GM21825 (cell line): ENCODE data around the gene CD2AP.

Experiments
- ATAC-seq: cut with Tn5 transposase; IDR thresholded peaks from one replicate; pipeline ENCODE4 v1.9.1; 2021; ENCODE audit warnings: mild to moderate bottlenecking, moderate library complexity; ENCODE audit not compliant: unreplicated experiment

CD2AP gene

DNA sequence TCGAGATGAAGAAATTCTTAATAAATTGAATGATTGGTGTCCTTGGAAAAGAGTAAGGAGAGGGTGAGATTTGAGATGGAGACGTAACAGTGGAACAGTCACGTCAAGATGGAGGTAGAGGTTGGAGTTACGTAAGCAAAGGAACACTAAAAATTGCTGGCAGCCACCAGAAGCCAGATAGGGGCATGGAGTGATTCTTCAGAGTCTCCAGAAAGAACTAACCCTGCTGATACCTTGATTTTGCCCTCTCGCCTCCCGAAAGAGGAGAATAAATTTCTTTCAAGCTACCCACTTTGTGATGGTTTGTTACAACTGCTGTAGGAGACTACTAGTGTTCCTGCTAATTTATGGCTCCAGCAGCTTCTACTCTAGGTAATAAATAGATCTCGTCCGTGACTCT lies 17.6 kb downstream of the CD2AP start:
- no peak for ATAC-seq

DNA sequence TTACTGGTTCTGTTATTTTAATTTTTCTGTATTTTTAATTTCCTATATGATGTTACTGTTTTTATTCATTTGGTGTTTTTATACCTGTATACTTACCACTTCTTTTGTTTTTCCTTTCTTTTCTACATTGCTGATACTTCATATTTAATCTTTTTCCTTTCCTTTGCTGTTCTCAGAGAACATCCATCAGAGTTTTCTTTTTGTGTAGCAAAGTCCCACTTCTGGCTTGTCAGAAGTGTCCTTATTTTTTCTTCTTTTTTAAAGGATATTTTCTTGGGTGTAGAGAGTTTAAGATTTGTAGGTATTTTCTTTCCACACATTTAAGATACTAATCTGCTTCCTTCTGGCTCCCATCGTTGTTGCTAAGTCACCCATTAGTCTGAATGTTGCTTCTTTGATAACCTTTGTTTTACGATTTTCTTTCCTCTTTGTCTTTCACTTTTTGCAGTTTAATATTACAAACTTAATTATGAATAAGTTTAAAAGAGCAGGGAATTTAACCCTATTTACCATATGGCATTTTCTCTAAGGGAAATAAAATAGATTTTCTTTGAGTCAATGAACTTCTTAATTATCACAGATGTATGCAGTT lies 18.5 kb downstream of the CD2AP start:
- no peak for ATAC-seq

DNA sequence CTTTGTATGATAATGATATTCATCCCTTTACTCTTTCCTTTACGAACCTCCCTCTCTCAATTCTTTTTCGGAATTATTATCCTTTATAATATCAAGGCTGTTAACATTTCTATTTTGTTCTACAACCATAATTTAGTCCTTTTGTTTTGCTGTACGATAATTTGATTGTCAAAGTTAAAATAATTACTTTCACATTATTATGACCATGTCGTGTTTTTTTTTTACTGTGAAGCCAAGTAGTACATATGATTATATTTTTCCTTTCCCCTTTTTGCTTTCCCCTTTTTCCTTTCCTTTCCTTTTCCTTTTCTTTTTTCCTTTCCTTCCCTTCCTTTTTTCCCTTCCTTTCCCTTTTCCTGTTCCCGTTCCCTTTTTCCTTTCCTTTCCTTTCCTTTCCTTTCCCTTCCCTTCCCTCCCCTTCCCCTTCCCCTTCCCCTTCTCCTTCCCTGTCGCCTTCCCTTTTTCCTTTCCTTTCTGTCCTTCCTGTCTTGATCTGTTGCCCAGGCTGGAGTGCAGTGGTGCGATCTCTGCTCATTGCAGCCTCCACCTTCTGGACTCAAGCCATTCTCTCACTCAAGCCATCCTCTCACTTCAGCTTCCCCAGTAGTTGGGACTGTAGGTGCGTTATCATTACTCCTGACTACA lies 19.5 kb downstream of the CD2AP start:
- no peak for ATAC-seq

DNA sequence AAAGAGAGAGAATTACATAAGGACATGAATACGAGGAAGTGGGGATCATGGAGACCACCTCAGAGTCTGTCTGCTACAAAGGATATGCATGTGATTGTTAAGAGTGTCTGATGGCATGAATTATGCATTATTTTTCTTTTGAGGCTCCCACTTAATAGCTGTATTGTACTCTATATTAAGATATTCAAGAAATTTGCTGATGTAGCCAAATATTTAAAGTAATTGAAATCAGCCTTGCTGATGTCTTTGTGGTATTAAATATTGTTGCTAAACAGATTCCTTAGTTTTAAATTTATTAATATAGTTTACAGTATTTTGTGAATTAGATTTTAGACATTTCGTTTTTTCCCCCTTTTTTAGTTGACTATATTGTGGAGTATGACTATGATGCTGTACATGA lies 25.3 kb downstream of the CD2AP start:
- no peak for ATAC-seq

DNA sequence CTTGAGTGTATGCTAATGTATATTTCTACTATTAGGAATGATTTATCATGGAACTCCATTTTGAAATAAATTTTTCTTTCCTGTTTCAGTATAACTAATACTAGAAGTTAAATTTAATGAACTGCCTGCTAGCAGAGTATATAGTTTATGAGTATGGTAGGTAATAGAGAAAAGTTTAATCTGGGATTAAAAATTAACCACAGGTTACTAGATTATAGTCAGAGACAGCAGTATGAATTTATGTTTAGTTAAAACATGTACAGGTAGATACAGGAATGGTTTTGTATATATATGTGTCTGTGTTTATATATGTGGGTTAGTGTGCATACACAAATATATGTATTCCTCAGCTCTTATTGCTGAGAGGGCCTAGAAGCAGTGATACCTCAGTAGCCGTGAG lies 32.3 kb downstream of the CD2AP start:
- ATAC-seq = no peak

DNA sequence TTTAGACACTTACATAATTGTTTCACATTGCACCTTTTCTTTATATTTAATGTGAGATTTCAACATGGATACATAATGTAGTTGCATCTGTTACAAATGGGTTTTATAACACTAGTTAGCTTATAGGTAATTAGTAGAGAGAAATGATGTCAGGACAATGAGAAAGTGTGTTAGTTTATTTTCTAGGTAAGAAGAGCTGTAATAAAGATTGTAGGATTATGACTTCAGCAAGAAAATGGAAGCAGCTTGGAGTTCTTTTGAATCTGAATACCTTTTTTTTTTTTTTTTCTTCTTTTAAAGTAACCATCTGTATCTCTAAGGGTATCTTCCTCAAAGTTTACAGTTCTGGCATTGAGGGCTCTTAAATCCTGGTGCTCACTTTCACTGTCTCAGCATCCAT lies 35.3 kb downstream of the CD2AP start:
- ATAC-seq = no peak

DNA sequence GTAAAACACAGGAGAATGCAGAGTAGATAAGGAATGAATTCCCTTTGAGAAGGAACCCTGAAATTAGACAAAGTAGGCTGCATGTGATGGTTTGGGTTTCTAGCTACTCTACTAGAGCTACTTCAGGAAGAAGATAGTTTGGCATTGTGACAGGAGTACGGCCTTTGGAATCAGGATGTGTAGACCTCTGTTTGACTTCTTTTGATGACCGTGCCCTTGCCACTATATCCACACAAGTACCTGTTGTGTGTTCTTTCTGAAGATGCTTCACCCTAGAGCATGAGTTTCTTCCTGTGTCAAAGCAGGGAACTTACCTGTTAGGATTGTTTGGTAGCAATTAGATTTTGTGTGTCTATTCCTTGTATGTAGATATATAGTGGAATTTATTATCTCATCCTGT lies 41.7 kb downstream of the CD2AP start:
- ATAC-seq = no peak

DNA sequence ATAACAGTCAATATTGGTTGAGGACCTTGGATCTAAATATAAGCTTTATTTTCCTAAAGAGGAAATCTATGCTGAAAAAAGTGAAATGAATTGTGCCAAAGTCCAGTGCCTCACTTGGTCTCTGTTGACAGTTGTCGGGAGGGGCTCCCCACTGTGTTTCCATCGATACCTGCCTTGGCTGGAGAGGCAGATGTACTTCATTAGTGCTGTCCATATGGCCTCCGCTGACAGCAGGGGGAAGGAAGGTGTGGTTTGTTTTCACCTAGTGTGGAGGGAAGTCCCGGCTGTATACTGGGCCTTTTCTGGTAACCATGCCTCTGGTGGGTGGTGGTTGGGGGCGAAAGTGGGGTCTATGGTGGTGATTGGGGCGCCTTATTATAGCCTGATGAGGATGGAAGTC lies 42.7 kb downstream of the CD2AP start:
- ATAC-seq = no peak

DNA sequence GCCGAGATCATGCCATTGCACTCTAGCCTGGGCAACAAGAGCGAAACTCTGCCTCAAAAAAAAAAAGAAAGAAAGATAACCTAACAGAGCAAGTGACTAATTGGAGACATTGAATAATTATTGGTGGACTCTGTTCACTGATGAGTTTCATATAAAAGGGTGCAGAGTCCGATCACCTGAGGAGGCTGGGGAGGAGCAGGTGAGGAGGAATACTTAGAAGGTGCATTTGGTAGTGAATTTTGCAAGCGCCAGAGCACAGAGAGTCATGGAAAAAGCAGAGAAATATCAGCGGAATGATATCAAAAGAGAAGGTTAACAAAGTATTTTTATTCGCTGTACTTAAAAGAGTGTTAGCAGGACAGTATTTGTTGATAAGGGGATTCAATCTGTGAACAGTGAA lies 44.4 kb downstream of the CD2AP start:
- ATAC-seq = no peak

DNA sequence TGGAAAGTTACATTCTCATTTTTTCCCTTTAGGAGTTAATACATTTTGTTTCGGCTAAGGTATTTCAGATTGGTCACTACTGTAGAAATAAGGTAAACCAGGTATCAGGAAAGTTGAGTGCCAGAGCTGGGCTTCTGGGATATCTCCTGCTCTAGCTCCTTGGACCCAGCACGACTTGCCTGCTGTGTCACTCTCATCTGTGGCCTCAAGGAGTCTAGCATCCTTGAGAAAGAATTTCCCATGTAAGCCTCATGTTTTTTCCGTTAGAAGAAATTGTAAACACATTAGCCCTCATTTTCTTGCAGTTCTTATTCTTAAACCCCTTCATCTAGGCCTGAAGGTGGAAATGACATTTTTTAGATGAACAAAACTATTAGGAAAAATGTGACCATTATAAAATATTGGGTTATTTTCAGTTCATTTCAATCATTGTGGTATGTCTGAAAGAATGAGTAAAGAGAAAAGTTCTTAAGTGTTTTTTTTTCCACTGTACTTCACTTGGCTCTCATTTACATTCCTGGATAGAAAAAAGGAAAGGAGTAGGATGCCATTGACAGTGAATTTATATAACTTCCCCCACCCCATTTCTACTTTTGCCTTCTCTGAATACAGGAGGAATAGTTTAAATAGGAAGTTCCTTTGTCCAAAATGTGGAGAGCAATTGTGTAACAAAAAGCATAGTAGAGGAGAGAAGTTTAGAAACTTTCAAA lies 46.7 kb downstream of the CD2AP start:
- no peak for ATAC-seq

DNA sequence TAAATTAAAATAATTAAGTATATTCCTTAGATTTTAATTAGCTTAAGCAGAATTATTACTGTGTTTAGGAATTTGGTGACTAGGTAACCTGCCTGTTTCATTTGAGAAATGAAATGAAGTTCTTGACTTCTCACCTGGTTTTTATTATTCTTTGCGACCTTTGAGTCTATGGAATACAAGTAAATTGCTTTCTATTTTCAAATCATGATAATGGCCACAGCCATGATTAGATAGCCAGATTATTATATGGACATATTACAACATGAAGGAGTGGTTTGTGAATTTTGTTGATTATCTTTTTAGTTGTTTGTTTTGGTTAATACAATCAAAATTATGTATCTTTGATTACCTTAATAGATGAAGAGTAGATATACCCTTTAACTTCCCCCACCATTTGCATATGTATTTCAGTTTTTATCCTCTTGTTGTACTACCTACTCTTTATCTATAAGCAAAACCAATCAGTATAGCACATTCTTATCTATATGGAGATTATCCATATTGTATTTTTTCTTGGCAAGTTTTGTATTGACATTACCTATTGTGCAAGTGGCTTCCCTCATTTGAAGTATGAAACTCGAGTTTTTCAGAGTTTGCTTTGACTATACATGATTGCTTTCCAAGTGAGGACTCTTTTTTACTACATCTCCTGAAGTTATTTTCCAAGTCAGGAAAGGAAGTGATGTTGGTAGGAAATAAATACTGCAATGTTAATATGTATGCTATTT lies 47.9 kb downstream of the CD2AP start:
- ATAC-seq = no peak

DNA sequence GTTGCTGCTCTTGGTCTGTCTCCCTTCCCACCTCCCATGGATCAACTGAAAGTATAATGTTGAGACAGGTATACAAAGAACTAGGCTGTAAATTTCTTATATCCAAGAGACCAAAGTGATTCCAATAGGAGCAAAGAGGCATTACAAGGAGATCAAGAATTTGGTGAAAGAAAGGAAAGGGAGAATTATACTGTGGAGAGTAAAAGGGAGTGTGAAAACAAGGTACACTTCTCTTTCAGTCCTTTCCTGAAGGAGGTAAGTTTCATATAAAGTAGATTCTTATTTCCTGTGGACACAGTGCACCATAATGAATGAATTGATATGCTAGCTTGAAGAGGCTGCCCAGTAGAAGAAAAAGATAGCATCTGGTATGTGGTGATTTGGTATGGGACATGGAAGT lies 49.7 kb downstream of the CD2AP start:
- no peak for ATAC-seq

DNA sequence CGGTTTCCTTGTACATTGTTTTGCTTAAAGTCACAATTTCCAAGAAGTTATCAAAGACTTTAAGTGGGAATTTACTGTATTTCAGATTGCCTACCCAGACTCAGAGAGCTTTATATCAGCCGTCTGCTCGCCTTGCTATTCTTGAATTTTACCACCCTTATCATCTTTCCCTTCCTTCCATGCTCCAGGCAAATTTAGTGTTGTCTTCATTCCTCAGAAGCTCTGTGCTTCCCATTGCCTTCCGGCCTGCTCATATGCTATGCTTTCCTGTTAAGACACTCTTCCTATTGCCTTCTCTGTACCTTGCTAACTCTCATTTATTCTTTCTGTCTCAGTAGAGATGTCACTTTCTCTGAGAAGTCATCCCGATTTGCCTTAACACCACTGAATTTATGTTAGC lies 52.1 kb downstream of the CD2AP start:
- ATAC-seq = no peak

DNA sequence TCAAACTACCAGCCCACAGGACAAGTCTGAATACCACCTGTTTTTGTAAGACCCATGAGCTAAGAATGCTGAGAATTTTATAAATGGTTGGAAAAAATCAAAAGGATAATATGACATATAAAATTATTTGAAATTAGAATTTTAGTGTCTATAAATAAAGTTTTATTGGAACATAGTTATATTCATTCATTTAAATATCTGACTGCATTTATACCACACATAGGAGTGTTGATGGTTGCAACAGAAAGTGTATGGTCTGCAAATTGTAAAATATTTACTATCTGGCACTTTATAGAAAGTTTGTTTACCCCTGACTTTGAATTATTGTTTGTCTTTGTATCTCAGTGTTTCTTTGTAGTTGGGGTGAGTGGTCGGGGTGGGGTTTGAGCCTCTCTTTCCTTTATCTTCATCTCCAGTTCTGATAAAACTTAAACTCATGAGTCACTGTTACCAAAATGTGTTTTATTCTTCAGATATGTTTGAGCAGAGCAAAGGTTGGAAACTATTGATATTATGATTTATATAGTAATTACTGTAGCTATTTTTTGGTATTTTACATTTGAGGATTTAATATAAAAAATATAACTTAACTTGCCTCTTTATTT lies 55.5 kb downstream of the CD2AP start:
- ATAC-seq = no peak

DNA sequence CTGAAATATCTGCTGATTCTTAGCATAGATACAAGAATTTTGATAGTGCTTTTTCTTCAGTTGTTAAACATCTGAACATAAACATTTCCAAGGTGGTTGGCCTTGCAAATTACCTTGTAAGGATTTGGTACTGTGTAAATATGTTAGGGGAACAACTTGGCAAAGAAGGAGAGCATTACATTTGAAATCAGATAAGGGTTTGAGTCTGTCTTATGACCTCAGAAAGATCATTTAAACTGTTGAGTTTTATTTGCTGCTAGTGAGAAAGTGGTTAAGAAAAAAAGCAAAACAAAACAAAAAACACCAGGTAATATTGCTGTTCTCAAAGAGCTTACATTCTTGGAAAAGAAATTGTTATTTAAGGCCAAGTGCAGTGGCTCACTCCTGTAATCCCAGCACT lies 56.5 kb downstream of the CD2AP start:
- ATAC-seq = no peak

DNA sequence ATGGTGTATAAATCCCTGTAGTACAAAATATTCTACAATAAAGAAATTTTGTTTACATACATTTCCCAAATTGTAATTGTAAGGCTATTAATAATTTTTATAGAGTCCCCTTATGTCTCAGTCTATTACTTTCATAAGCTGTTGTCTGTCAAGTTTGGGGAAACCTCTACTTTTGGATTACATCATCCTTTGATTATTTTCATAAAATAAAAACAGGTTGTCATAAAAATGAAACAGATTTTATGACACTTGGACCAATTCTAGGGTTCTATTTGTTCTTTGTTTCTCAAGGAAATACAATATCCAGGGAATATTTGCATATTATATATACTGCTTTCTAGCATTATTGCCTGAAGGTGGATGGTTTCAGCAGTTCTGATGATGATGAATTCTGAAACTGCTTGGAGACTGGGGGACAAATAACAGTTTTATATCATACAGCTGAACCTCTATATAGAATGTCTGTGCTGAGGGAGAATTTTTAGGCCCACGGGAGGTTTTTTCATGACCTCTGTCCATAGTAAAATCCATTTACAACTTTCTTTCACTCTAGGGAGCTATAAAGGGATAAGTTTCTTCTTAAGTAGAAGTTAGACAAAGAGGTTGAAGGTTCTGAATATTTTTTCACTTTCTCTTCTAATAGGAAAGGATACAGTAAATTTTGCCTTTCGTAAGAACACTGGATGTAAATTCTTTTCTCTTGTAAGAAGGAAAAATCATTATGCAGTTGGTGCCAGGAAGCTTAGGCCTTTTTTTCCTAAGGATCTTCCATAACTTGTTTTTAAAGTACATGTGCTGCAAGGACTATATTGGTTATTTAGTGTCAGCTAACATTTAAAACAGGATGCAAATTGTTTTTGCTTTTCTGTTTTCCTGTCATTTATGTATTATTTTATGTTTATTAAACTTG lies 58.0 kb downstream of the CD2AP start:
- no peak for ATAC-seq

DNA sequence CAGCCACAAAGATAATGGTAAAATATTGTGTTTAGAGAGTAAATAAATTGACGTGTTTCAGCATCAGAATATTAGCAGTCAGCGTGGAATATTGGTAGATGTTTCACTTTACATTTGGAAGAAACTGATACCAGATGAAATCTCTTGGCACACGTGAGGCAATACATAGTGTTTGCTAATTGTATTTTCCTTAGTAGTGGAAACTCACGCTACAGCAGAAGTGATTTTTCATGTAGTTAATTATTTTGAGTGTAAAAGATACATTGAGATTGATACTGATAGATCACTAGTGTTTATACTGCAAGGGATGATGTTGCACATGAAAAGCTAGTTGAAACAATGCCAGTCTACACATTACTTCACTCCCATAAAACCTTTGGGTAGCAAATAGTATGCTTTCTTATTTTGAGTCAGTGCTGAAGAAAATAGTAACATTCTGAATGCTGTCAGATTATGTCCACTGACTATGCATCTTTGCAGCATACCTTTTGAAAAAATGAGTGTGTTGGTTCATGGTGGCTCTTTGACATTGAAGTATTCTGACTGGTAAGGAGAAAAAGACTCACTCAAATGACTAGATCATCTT lies 59.3 kb downstream of the CD2AP start:
- no peak for ATAC-seq

DNA sequence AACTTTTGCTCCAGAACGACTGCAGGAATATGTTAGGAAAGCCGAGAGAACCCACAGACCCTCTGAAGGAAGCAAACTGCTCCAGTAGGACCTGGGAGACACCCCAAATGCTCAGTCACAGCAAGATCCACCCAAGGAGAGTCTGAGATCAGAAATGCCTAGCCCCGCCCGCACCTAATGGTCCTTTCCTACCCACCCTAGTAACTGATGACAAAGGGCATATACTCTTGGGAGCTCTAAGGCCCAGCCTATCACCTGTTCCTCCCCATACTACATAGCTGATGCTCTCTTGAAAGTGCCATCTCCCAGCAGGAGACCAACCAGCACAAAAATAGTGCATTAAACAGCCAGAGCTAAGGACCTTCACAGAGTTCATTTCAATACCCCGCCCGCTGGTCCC lies 67.6 kb downstream of the CD2AP start:
- ATAC-seq = no peak

DNA sequence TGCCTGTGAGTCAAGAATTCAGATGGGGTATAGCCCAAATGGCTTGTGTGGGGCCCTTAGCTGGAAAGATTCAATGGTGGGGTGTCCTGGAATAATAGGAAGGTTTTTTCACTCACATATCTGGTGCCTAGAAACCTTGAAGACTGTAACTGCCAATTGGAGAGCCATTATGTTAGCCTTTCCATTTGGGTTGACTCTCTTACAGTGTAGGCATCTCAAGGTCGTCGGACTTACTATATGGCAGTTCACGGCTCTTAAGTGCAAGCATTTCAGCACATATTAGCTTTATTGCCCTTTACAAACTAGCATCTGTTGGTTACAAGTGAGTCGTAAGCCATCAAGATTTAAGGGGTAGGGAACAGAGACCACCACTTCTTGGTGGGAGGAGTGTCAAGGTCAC lies 74.1 kb downstream of the CD2AP start:
- no peak for ATAC-seq

DNA sequence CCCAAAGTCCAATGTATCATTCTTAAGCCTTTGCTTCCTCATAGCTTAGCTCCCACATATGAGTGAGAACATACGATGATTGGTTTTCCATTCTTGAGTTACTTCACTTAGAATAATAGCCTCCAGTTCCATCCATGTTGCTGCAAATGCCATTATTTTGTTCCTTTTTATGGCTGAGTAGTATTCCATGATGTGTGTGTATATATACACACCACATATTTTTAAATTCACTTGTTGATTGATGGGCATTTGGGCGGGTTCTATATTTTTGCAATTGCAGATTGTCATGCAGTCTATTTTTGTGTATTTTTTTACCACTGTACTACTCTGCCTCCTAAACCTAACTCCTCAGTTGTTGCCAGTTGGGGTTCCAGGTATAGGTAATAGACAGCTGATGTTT lies 74.7 kb downstream of the CD2AP start:
- no peak for ATAC-seq
